ENCODE results near the gene DENND5A.
A peak's percentile ranks its signal among the peaks of the same experiment; 100 is the strongest.
"Not testable (repeated sequence)": the region's sequence is repeated elsewhere in the genome, so short reads cannot be mapped to it uniquely, and the experiment has no call there.

The DENND5A gene

GRCh38 chr11:9254416-9254815 is 10.7 kb downstream of the DENND5A start:
- H3K4me3 ChIP-seq: no peak overlapping the region
- no peak for TF ChIP-seq FOXP2 (optimal IDR thresholded peaks at IDR 0.05; ENCODE audit: control extremely low read depth, extremely low read length, insufficient read depth)
- TF ChIP-seq POLR2AphosphoS5 (IDR thresholded peaks at IDR 0.05; ENCODE audit: borderline replicate concordance, low read depth, low read length): no peak
- TF ChIP-seq EZH2 (IDR thresholded peaks at IDR 0.05): no peak
- no peak overlapping the region for H3K9ac ChIP-seq (ENCODE audit: insufficient read length)
- no peak overlapping the region for H3K27ac ChIP-seq
- H3K9me3 ChIP-seq (ENCODE audit: low read depth, low read length): no peaks in the 10 kb centered on the region
- no peak for DNase-seq (ENCODE audit: low read depth, low spot score)
- H3K36me3 ChIP-seq (ENCODE audit: insufficient read depth, low read length): peaks cover 5% of the 10 kb centered on the region; the same call in 1 of the 2 replicates

GRCh38 chr11:9253086-9253485 is 12.1 kb downstream of the DENND5A start:
- H3K27ac ChIP-seq: no peak overlapping the region
- H3K36me3 ChIP-seq (ENCODE audit: insufficient read depth, low read length): no peaks in the 10 kb centered on the region; the same call in 1 of the 2 replicates
- H3K4me3 ChIP-seq: no peak overlapping the region
- no peak overlapping the region for H3K9ac ChIP-seq (ENCODE audit: insufficient read length)
- H3K9me3 ChIP-seq (ENCODE audit: low read depth, low read length): no peaks in the 10 kb centered on the region
- DNase-seq (ENCODE audit: low read depth, low spot score): no peak
- no peak for TF ChIP-seq EZH2 (IDR thresholded peaks at IDR 0.05)
- TF ChIP-seq FOXP2 (optimal IDR thresholded peaks at IDR 0.05; ENCODE audit: control extremely low read depth, extremely low read length, insufficient read depth): no peak
- TF ChIP-seq POLR2AphosphoS5 (IDR thresholded peaks at IDR 0.05; ENCODE audit: borderline replicate concordance, low read depth, low read length): no peak

DNA sequence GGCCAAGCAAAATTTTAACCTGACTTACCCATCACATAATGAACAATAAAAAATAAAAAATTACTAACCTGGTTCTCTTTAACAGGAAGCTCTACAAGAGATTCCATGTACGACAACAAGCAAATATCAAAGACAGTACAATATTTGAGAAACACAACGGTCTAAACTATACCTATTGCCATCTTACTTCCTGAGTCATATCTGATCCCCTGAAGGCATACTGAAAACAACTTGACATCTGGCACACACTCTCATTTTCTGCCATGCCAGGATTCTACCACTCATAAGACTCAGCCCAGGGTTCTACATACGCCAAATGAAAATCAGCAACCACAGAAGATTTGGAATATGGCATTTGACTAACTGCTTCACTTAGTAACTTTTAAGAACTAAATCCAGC is 13.8 kb downstream of the DENND5A start:
- no peak for TF ChIP-seq EZH2 (IDR thresholded peaks at IDR 0.05)
- TF ChIP-seq POLR2AphosphoS5 (IDR thresholded peaks at IDR 0.05; ENCODE audit: borderline replicate concordance, low read depth, low read length): no peak
- TF ChIP-seq FOXP2 (optimal IDR thresholded peaks at IDR 0.05; ENCODE audit: control extremely low read depth, extremely low read length, insufficient read depth): no peak
- no peak for DNase-seq (ENCODE audit: low read depth, low spot score)

GRCh38 chr11:9250139-9250582 is 15.0 kb downstream of the DENND5A start:
- no peaks in the 10 kb centered on the region for H3K9me3 ChIP-seq (ENCODE audit: low read depth, low read length)
- DNase-seq (ENCODE audit: low read depth, low spot score): no peak

More for the DNA sequence above, 13.8 kb downstream of the DENND5A start:
- Histone ChIP-seq H3K27ac (peak overlapping the region; percentile 54; the same call in 1 of the 2 replicates), H3K36me3 (ENCODE audit: insufficient read depth, low read length) (no peaks in the 10 kb centered on the region; the same call in 1 of the 2 replicates), H3K4me3 (no peak overlapping the region), H3K9me3 (ENCODE audit: low read depth, low read length) (no peaks in the 10 kb centered on the region), H3K9ac (ENCODE audit: insufficient read length) (no peak overlapping the region)

GRCh38 chr11:9249252-9249651 is 15.9 kb downstream of the DENND5A start:
- TF ChIP-seq EZH2 (IDR thresholded peaks at IDR 0.05) (no peak), POLR2AphosphoS5 (IDR thresholded peaks at IDR 0.05; ENCODE audit: borderline replicate concordance, low read depth, low read length) (no peak), FOXP2 (optimal IDR thresholded peaks at IDR 0.05; ENCODE audit: control extremely low read depth, extremely low read length, insufficient read depth) (no peak)
- H3K9ac ChIP-seq (ENCODE audit: insufficient read length): no peak overlapping the region

More at GRCh38 chr11:9250139-9250582, 15.0 kb downstream of the DENND5A start:
- no peaks in the 10 kb centered on the region for H3K36me3 ChIP-seq (ENCODE audit: insufficient read depth, low read length)
- peak overlapping the region; percentile 2 for H3K9ac ChIP-seq (ENCODE audit: insufficient read length)
- H3K27ac ChIP-seq: peak overlapping the region; percentile 19; the same call in 1 of the 2 replicates
- H3K4me3 ChIP-seq: no peak overlapping the region
- no peak for TF ChIP-seq FOXP2 (optimal IDR thresholded peaks at IDR 0.05; ENCODE audit: control extremely low read depth, extremely low read length, insufficient read depth)
- no peak for TF ChIP-seq EZH2 (IDR thresholded peaks at IDR 0.05)
- no peak for TF ChIP-seq POLR2AphosphoS5 (IDR thresholded peaks at IDR 0.05; ENCODE audit: borderline replicate concordance, low read depth, low read length)

DNA sequence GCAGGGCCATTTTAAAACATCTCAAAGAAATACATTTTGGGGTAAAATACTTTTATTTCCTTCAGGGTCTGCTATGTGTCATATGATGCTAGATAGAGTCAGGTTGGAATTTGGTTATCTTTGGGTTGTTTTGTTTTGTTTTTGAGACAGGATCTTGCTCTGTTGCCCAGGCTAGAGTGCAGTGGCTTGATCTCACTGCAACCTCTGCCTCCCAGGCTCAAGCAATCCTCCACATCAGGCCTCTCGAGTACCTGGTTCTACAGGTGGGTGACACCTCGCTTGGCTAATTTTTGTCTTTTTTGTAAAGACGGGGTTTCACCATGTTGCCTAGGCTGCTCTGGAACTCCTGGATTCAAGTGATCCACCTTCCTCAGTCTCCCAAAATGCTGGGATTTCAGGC is 17.3 kb downstream of the DENND5A start:
- TF ChIP-seq EZH2 (IDR thresholded peaks at IDR 0.05): no peak
- no peak for TF ChIP-seq POLR2AphosphoS5 (IDR thresholded peaks at IDR 0.05; ENCODE audit: borderline replicate concordance, low read depth, low read length)
- TF ChIP-seq FOXP2 (optimal IDR thresholded peaks at IDR 0.05; ENCODE audit: control extremely low read depth, extremely low read length, insufficient read depth): no peak
- Histone ChIP-seq H3K9me3 (ENCODE audit: low read depth, low read length) (no peaks in the 10 kb centered on the region), H3K9ac (ENCODE audit: insufficient read length) (no peak overlapping the region), H3K27ac (no peak overlapping the region), H3K4me3 (no peak overlapping the region), H3K36me3 (ENCODE audit: insufficient read depth, low read length) (no peaks in the 10 kb centered on the region)
- no peak for DNase-seq (ENCODE audit: low read depth, low spot score)

More at GRCh38 chr11:9249252-9249651, 15.9 kb downstream of the DENND5A start:
- DNase-seq (ENCODE audit: low read depth, low spot score): no peak
- Histone ChIP-seq H3K4me3 (no peak overlapping the region), H3K36me3 (ENCODE audit: insufficient read depth, low read length) (no peaks in the 10 kb centered on the region), H3K27ac (no peak overlapping the region), H3K9me3 (ENCODE audit: low read depth, low read length) (no peaks in the 10 kb centered on the region)

GRCh38 chr11:9236242-9236641 is 28.9 kb downstream of the DENND5A start:
- H3K9ac ChIP-seq (ENCODE audit: insufficient read length); H3K4me3 ChIP-seq; H3K36me3 ChIP-seq (ENCODE audit: insufficient read depth, low read length); H3K9me3 ChIP-seq (ENCODE audit: low read depth, low read length); DNase-seq (ENCODE audit: low read depth, low spot score); H3K27ac ChIP-seq: not testable (repeated sequence)

GRCh38 chr11:9232482-9232881 is 32.7 kb downstream of the DENND5A start:
- no peak overlapping the region for H3K9ac ChIP-seq (ENCODE audit: insufficient read length)
- no peak overlapping the region for H3K4me3 ChIP-seq
- DNase-seq (ENCODE audit: low read depth, low spot score): no peak
- H3K27ac ChIP-seq: peak overlapping the region; percentile 51; the same call in 1 of the 2 replicates
- peaks cover 4% of the 10 kb centered on the region; the same call in 1 of the 2 replicates for H3K9me3 ChIP-seq (ENCODE audit: low read depth, low read length)
- H3K36me3 ChIP-seq (ENCODE audit: insufficient read depth, low read length): peaks cover 4% of the 10 kb centered on the region; the same call in 1 of the 2 replicates
- TF ChIP-seq FOXP2 (optimal IDR thresholded peaks at IDR 0.05; ENCODE audit: control extremely low read depth, extremely low read length, insufficient read depth) (no peak), POLR2AphosphoS5 (IDR thresholded peaks at IDR 0.05; ENCODE audit: borderline replicate concordance, low read depth, low read length) (no peak), EZH2 (IDR thresholded peaks at IDR 0.05) (no peak)

GRCh38 chr11:9231848-9232177 is 33.3 kb downstream of the DENND5A start:
- no peak overlapping the region for H3K4me3 ChIP-seq
- DNase-seq (ENCODE audit: low read depth, low spot score): no peak
- peaks cover 4% of the 10 kb centered on the region; the same call in 1 of the 2 replicates for H3K9me3 ChIP-seq (ENCODE audit: low read depth, low read length)
- no peak for TF ChIP-seq POLR2AphosphoS5 (IDR thresholded peaks at IDR 0.05; ENCODE audit: borderline replicate concordance, low read depth, low read length)
- H3K36me3 ChIP-seq (ENCODE audit: insufficient read depth, low read length): peaks cover 4% of the 10 kb centered on the region; the same call in 1 of the 2 replicates
- H3K9ac ChIP-seq (ENCODE audit: insufficient read length): no peak overlapping the region
- H3K27ac ChIP-seq: peak overlapping the region; percentile 51; the same call in 1 of the 2 replicates

Measured in SK-N-MC (cell line).